Colonic mucosa (tissue), 4 donors: ENCODE measurements around the gene AQP12A. TPM values are rescaled to one million over a fixed set of nuclear protein-coding genes. Genes with fewer than 3 reads are reported as not detected.
"Not testable (repeated sequence)": the region's sequence is repeated elsewhere in the genome, so short reads cannot be mapped to it uniquely, and the experiment has no call there.

Experiments
- DNase-seq: peaks from one replicate; pipeline ENCODE4 v3.0.0-alpha.2; 2020
- H3K27ac ChIP-seq: fragments of 200-600 bp; one replicate; pipeline ENCODE4 v1.8.0; 2021
- H3K27me3 ChIP-seq: fragments of 200-600 bp; one replicate; pipeline ENCODE4 v1.8.0; 2021
- H3K36me3 ChIP-seq: fragments of 200-600 bp; one replicate; pipeline ENCODE4 v1.8.0; 2021
- H3K4me1 ChIP-seq: fragments of 200-600 bp; one replicate; pipeline ENCODE4 v1.8.0; 2021; ENCODE audit warnings: mild to moderate bottlenecking
- H3K4me3 ChIP-seq: fragments of 200-600 bp; one replicate; pipeline ENCODE4 v1.8.0; 2021
- H3K9ac ChIP-seq, 2 donors: one replicate each; pipeline ENCODE4 v1.7.0; 2013; ENCODE audit warnings: control low read depth in 2 of 2, low read depth in 2 of 2, low read length in 2 of 2
- H3K9me3 ChIP-seq: fragments of 200-600 bp; one replicate; pipeline ENCODE4 v1.8.0; 2021
- CTCF ChIP-seq: fragments of 200-600 bp; IDR thresholded peaks from one replicate; pipeline ENCODE4 v1.8.0; 2022; ENCODE audit warnings: antibody characterized with exemption, mild to moderate bottlenecking
- intact Hi-C: fragments of 100-400 bp; cut with DNase I; formaldehyde crosslinking; loops from one replicate; pipeline ENCODE4 v1.14.1; 2022
- total RNA-seq, 2 donors: library from RNA; stranded (reverse); fragmentation: NEBNext Ultra II Directional in 1 of 2; extraction: Animal tissue kit (Norgen Biotek cat#: 25700) in 1 of 2; gene quantifications; one replicate each; pipeline ENCODE4 v1.2.1, GENCODE V29; 2021
- donor health status: healthy.
- donor health status: DM: no; HTN: no; CAD: no.
- donor health status: DM: no; HTN: no; CAD: no.

AQP12A gene
- total RNA-seq, result 10 to 100 TPM in 1 of 2 donors, 1 to 10 TPM in 1; 9.0 to 20.5 TPM

GRCh38 chr2:240691631-240692420 lies at the start of gene AQP12A:
AQP12A (plus strand) TSS chr2:240691866; CDS start chr2:240691914, 48 bp downstream.
- H3K9me3 ChIP-seq, H3K9ac ChIP-seq, H3K4me3 ChIP-seq, H3K27me3 ChIP-seq, DNase-seq, H3K36me3 ChIP-seq, H3K27ac ChIP-seq, H3K4me1 ChIP-seq, intact Hi-C loops: not testable (repeated sequence)

- Histone ChIP-seq H3K4me3 (no peak overlapping the region), H3K36me3 (no peaks in the 10 kb centered on the region), H3K27me3 (no peaks in the 10 kb centered on the region), H3K4me1 (no peaks in the 10 kb centered on the region), H3K27ac (no peak overlapping the region), H3K9ac (no peak overlapping the region), H3K9me3 (no peaks in the 10 kb centered on the region)
- intact Hi-C loops, result no loop called here
- no peak for TF ChIP-seq CTCF
- DNase-seq, result no peak
Observed at GRCh38 chr2:240642061-240642805, 49.4 kb upstream of the AQP12A start.

GRCh38 chr2:240642806-240643092 lies 48.9 kb upstream of the AQP12A start:
- Histone ChIP-seq H3K36me3 (no peaks in the 10 kb centered on the region), H3K4me1 (no peaks in the 10 kb centered on the region), H3K27ac (no peak overlapping the region), H3K9ac (no peak overlapping the region), H3K9me3 (no peaks in the 10 kb centered on the region), H3K27me3 (no peaks in the 10 kb centered on the region), H3K4me3 (no peak overlapping the region)
- TF ChIP-seq CTCF, result no peak
- DNase-seq, result no peak
- intact Hi-C loops, result no loop called here

- H3K4me3 ChIP-seq, result no peak overlapping the region
- no peak overlapping the region for H3K27ac ChIP-seq
- no peak overlapping the region for H3K9ac ChIP-seq
- intact Hi-C loops, result no loop called here
- no peaks in the 10 kb centered on the region for H3K36me3 ChIP-seq
- no peak for DNase-seq
- no peaks in the 10 kb centered on the region for H3K4me1 ChIP-seq
- H3K27me3 ChIP-seq, result no peaks in the 10 kb centered on the region
- H3K9me3 ChIP-seq, result no peaks in the 10 kb centered on the region
- no peak for TF ChIP-seq CTCF
Observed at GRCh38 chr2:240643093-240643810, 48.4 kb upstream of the AQP12A start.

GRCh38 chr2:240643811-240644150 lies 47.9 kb upstream of the AQP12A start:
- no peaks in the 10 kb centered on the region for H3K4me1 ChIP-seq
- no peak overlapping the region for H3K9ac ChIP-seq
- no peak overlapping the region for H3K4me3 ChIP-seq
- no peak for TF ChIP-seq CTCF
- no peaks in the 10 kb centered on the region for H3K27me3 ChIP-seq
- no peaks in the 10 kb centered on the region for H3K9me3 ChIP-seq
- no peaks in the 10 kb centered on the region for H3K36me3 ChIP-seq
- intact Hi-C loops, result no loop called here
- H3K27ac ChIP-seq, result no peak overlapping the region
- no peak for DNase-seq
